ENCODE data around the gene MACF1. TPM values are rescaled to one million over a fixed set of nuclear protein-coding genes. Genes with fewer than 3 reads are reported as not detected.
"Not testable (repeated sequence)": the region's sequence is repeated elsewhere in the genome, so short reads cannot be mapped to it uniquely, and the experiment has no call there.

MACF1 gene
- total and polyA plus RNA-seq, 5 donors from 2014 or later = 21.8 to 431 (median 26.2) TPM

- H3K9me3 ChIP-seq (ENCODE audit: control insufficient read depth in 2 of 2, low read length in 2 of 2); H3K27me3 ChIP-seq (ENCODE audit: control insufficient read depth, insufficient read depth, low read length); H3K4me3 ChIP-seq (ENCODE audit: low read depth, low read length); H3K4me1 ChIP-seq (ENCODE audit: control insufficient read depth, insufficient read depth, low read length, poor library complexity, severe bottlenecking); DNase-seq; H3K36me3 ChIP-seq (ENCODE audit: control insufficient read depth, insufficient read depth, low read length); H3K36me3 Mint-ChIP-seq; ATAC-seq (ENCODE audit: low read depth in 2 of 2); H3K9me3 Mint-ChIP-seq; H3K27ac ChIP-seq (ENCODE audit: insufficient read depth, low read length, poor library complexity, severe bottlenecking): not testable (repeated sequence)
- Mint-ChIP-seq H3K27ac (peak overlapping the region in 1 of 3 donors; percentile 31), H3K4me1 (peaks cover 0 to 14% (median 2%) of the 10 kb centered on the region in 4 donors), H3K4me3 (peak overlapping the region; percentile 56 to 87 (median 76)), H3K27me3 (peaks cover 45% of the 10 kb centered on the region)
Observed at GRCh38 chr1:39492118-39493042, 287.9 kb downstream of the MACF1 start.

GRCh38 chr1:39493043-39493810 is 288.7 kb downstream of the MACF1 start:
- not testable (repeated sequence) for H3K9me3 ChIP-seq (ENCODE audit: control insufficient read depth in 2 of 2, low read length in 2 of 2); H3K36me3 Mint-ChIP-seq
- peaks cover 0 to 14% (median 2%) of the 10 kb centered on the region in 4 donors for H3K4me1 Mint-ChIP-seq

GRCh38 chr1:39494671-39495410 is 290.3 kb downstream of the MACF1 start:
- Mint-ChIP-seq H3K27ac (no peak overlapping the region), H3K4me3 (peak overlapping the region in 2 of 4 donors; percentile 10 to 56), H3K36me3 (no peaks in the 10 kb centered on the region), H3K4me1 (peaks cover 0 to 12% (median 2%) of the 10 kb centered on the region in 4 donors), H3K27me3 (peaks cover 56% of the 10 kb centered on the region), H3K9me3 (no peaks in the 10 kb centered on the region)
- Histone ChIP-seq H3K9me3 (ENCODE audit: control insufficient read depth in 2 of 2, low read length in 2 of 2) (no peaks in the 10 kb centered on the region), H3K36me3 (ENCODE audit: control insufficient read depth, insufficient read depth, low read length) (no peaks in the 10 kb centered on the region), H3K27ac (ENCODE audit: insufficient read depth, low read length, poor library complexity, severe bottlenecking) (no peak overlapping the region), H3K4me1 (ENCODE audit: control insufficient read depth, insufficient read depth, low read length, poor library complexity, severe bottlenecking) (peaks cover 5% of the 10 kb centered on the region), H3K27me3 (ENCODE audit: control insufficient read depth, insufficient read depth, low read length) (no peaks in the 10 kb centered on the region), H3K4me3 (ENCODE audit: low read depth, low read length) (no peak overlapping the region)
- ATAC-seq (ENCODE audit: low read depth in 2 of 2) (no peak), DNase-seq (no peak)

More at GRCh38 chr1:39493043-39493810, 288.7 kb downstream of the MACF1 start:
- Mint-ChIP-seq H3K27me3 (peaks cover 49% of the 10 kb centered on the region), H3K4me3 (peak overlapping the region; percentile 56 to 87 (median 76)), H3K27ac (peak overlapping the region in 1 of 3 donors; percentile 31)
- DNase-seq; H3K4me1 ChIP-seq (ENCODE audit: control insufficient read depth, insufficient read depth, low read length, poor library complexity, severe bottlenecking); H3K4me3 ChIP-seq (ENCODE audit: low read depth, low read length); ATAC-seq (ENCODE audit: low read depth in 2 of 2); H3K27me3 ChIP-seq (ENCODE audit: control insufficient read depth, insufficient read depth, low read length); H3K9me3 Mint-ChIP-seq; H3K27ac ChIP-seq (ENCODE audit: insufficient read depth, low read length, poor library complexity, severe bottlenecking); H3K36me3 ChIP-seq (ENCODE audit: control insufficient read depth, insufficient read depth, low read length): not testable (repeated sequence)

DNA sequence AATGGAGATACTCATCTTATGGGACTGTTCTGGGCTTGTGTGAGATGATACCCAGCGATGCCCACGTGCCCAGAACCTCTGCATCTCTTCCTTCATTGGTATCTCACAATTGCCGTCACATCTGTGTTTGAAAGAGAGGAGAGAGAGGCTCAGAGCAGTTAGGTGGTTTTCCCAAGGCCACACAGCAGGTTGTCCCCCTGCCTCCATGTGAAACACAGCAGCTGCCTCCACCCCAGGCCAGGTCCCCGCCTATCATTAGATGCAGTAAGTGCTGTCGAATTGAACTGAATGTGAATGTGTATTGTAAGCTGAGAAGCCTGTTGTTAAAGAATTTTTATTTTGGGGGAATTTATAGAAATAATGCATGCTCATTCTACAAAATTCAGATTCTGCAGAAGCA is 292.0 kb downstream of the MACF1 start:
- not testable (repeated sequence) for H3K9me3 Mint-ChIP-seq; H3K27ac ChIP-seq (ENCODE audit: insufficient read depth, low read length, poor library complexity, severe bottlenecking); H3K36me3 Mint-ChIP-seq; ATAC-seq (ENCODE audit: low read depth in 2 of 2); H3K4me3 ChIP-seq (ENCODE audit: low read depth, low read length); H3K36me3 ChIP-seq (ENCODE audit: control insufficient read depth, insufficient read depth, low read length); H3K9me3 ChIP-seq (ENCODE audit: control insufficient read depth in 2 of 2, low read length in 2 of 2); H3K4me1 ChIP-seq (ENCODE audit: control insufficient read depth, insufficient read depth, low read length, poor library complexity, severe bottlenecking); H3K27ac Mint-ChIP-seq; DNase-seq; H3K4me1 Mint-ChIP-seq; H3K27me3 ChIP-seq (ENCODE audit: control insufficient read depth, insufficient read depth, low read length)
- Mint-ChIP-seq H3K27me3 (peaks cover 50% of the 10 kb centered on the region), H3K4me3 (peak overlapping the region in 1 of 4 donors; percentile 68)

DNA sequence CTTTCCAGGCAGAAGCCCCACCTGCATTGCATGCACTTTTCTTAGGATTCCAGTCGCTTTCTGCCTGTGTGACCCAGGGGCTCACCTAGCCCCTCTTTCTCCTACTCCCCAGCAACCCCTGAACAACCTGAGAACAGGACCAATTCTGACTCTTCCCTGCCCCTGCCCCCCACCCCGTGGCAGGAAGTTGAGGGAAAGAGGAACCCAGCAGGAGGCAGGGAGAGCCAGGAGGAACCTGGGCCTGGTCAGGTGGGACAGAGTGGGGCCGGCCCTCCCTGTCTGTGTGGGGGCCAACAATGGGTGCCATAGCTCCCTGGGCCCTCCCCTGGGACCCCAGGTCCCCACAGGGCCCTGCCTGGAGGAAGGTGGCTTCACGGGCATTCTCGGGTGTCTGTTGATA is 293.1 kb downstream of the MACF1 start:
- Mint-ChIP-seq H3K27ac (no peak overlapping the region), H3K36me3 (peaks cover 3% of the 10 kb centered on the region), H3K27me3 (peaks cover 46% of the 10 kb centered on the region), H3K9me3 (no peaks in the 10 kb centered on the region), H3K4me1 (peaks cover 0 to 2% (median 0%) of the 10 kb centered on the region in 4 donors), H3K4me3 (no peak overlapping the region)
- H3K4me3 ChIP-seq (ENCODE audit: low read depth, low read length) = no peak overlapping the region
- no peaks in the 10 kb centered on the region for H3K36me3 ChIP-seq (ENCODE audit: control insufficient read depth, insufficient read depth, low read length)
- H3K9me3 ChIP-seq (ENCODE audit: control insufficient read depth in 2 of 2, low read length in 2 of 2) = no peaks in the 10 kb centered on the region
- H3K27ac ChIP-seq (ENCODE audit: insufficient read depth, low read length, poor library complexity, severe bottlenecking) = no peak overlapping the region
- no peaks in the 10 kb centered on the region for H3K27me3 ChIP-seq (ENCODE audit: control insufficient read depth, insufficient read depth, low read length)
- no peak for ATAC-seq (ENCODE audit: low read depth in 2 of 2)
- DNase-seq = no peak
- no peaks in the 10 kb centered on the region for H3K4me1 ChIP-seq (ENCODE audit: control insufficient read depth, insufficient read depth, low read length, poor library complexity, severe bottlenecking)

- ATAC-seq (ENCODE audit: low read depth in 2 of 2) = not testable (repeated sequence)
Observed at GRCh38 chr1:39498096-39498710, 293.7 kb downstream of the MACF1 start.

DNA sequence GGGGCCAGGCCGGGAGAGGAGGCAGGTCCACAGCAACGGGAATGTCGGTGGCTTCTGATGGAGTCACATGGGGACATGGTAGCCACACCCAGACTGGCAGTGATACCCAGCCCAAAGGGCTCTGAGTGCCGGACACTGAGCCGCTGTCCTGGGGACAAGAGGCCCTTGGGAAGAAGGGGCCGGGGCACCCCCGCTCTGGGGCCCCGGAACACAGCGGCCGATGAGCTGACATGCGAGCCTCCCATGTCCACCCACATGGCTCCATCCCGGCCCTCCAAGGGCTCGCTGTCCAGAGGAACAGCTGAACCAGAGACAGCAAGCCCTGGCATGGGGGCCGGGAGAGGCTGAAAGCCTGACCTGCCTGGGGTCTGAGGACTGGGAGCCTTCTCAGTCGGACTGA is 294.3 kb downstream of the MACF1 start:
- not testable (repeated sequence) for H3K4me1 Mint-ChIP-seq; H3K27ac Mint-ChIP-seq; H3K4me3 ChIP-seq (ENCODE audit: low read depth, low read length); H3K9me3 Mint-ChIP-seq; H3K36me3 Mint-ChIP-seq; H3K4me1 ChIP-seq (ENCODE audit: control insufficient read depth, insufficient read depth, low read length, poor library complexity, severe bottlenecking); H3K9me3 ChIP-seq (ENCODE audit: control insufficient read depth in 2 of 2, low read length in 2 of 2); H3K27ac ChIP-seq (ENCODE audit: insufficient read depth, low read length, poor library complexity, severe bottlenecking); H3K4me3 Mint-ChIP-seq; H3K27me3 ChIP-seq (ENCODE audit: control insufficient read depth, insufficient read depth, low read length); ATAC-seq (ENCODE audit: low read depth in 2 of 2); H3K36me3 ChIP-seq (ENCODE audit: control insufficient read depth, insufficient read depth, low read length); DNase-seq
- H3K27me3 Mint-ChIP-seq = peaks cover 34% of the 10 kb centered on the region

More at GRCh38 chr1:39498096-39498710, 293.7 kb downstream of the MACF1 start:
- not testable (repeated sequence) for H3K9me3 Mint-ChIP-seq; H3K27me3 ChIP-seq (ENCODE audit: control insufficient read depth, insufficient read depth, low read length); DNase-seq; H3K4me3 ChIP-seq (ENCODE audit: low read depth, low read length); H3K36me3 Mint-ChIP-seq; H3K36me3 ChIP-seq (ENCODE audit: control insufficient read depth, insufficient read depth, low read length); H3K27ac Mint-ChIP-seq; H3K4me1 Mint-ChIP-seq; H3K4me1 ChIP-seq (ENCODE audit: control insufficient read depth, insufficient read depth, low read length, poor library complexity, severe bottlenecking); H3K9me3 ChIP-seq (ENCODE audit: control insufficient read depth in 2 of 2, low read length in 2 of 2); H3K27ac ChIP-seq (ENCODE audit: insufficient read depth, low read length, poor library complexity, severe bottlenecking)
- Mint-ChIP-seq H3K4me3 (peak overlapping the region in 1 of 4 donors; percentile 38), H3K27me3 (peaks cover 40% of the 10 kb centered on the region)

All from CD4-positive, CD25-positive, alpha-beta regulatory T cell (primary cell).